Liver (tissue), 9 donors: ENCODE data around the gene COL1A2. TPM values are rescaled to one million over a fixed set of nuclear protein-coding genes. Genes with fewer than 3 reads are reported as not detected.

Experiments used
- DNase-seq: peaks from one replicate; pipeline ENCODE4 v3.0.0-alpha.2; 2017; ENCODE audit warnings: low spot score
- H3K27ac ChIP-seq, 2 donors: one replicate each; pipeline ENCODE4 v1.7.0; 2013; ENCODE audit warnings: inconsistent platforms in 2 of 2, low read length in 2 of 2, control low read depth in 1 of 2, low read depth in 1 of 2, mild to moderate bottlenecking in 1 of 2
- H3K27me3 ChIP-seq, 4 donors: one replicate each; pipeline versions ENCODE4 v1.6.1 to v1.7.0; 2013; ENCODE audit warnings: low read length in 3 of 4, inconsistent platforms in 1 of 4, mild to moderate bottlenecking in 1 of 4, moderate library complexity in 1 of 4; ENCODE audit not compliant: control insufficient read depth in 4 of 4, insufficient read depth in 4 of 4
- H3K36me3 ChIP-seq, 4 donors: one replicate each; pipeline versions ENCODE4 v1.6.1 to v1.7.0; 2013; ENCODE audit warnings: low read length in 3 of 4, mild to moderate bottlenecking in 3 of 4, low read depth in 1 of 4, moderate library complexity in 1 of 4; ENCODE audit not compliant: control insufficient read depth in 4 of 4, insufficient read depth in 3 of 4
- H3K4me1 ChIP-seq, 4 donors: one replicate each; pipeline versions ENCODE4 v1.6.1 to v1.7.0; 2013; ENCODE audit warnings: low read length in 3 of 4, mild to moderate bottlenecking in 3 of 4, moderate library complexity in 1 of 4; ENCODE audit not compliant: control insufficient read depth in 4 of 4, insufficient read depth in 4 of 4
- H3K4me3 ChIP-seq, 3 donors: one replicate each; pipeline versions ENCODE4 v1.6.1 to v1.7.0; 2013; ENCODE audit warnings: low read length in 3 of 3, control low read depth in 1 of 3, low read depth in 1 of 3, mild to moderate bottlenecking in 1 of 3
- H3K9ac ChIP-seq, 2 donors: one replicate each; pipeline ENCODE4 v1.7.0; 2013; ENCODE audit warnings: low read length in 2 of 2, mild to moderate bottlenecking in 2 of 2, moderate library complexity in 2 of 2, control low read depth in 1 of 2, low read depth in 1 of 2
- H3K9me3 ChIP-seq, 4 donors: one replicate each; pipeline versions ENCODE4 v1.6.1 to v1.7.0; 2013; ENCODE audit warnings: low read length in 3 of 4; ENCODE audit not compliant: control insufficient read depth in 4 of 4
- CTCF ChIP-seq: fragments of 150-350 bp; IDR thresholded peaks from 2 replicates; pipeline ENCODE4 v1.5.1; 2017; ENCODE audit warnings: improper control_type of control experiment, low read depth, low read length; ENCODE audit not compliant: missing input control
- EGR1 ChIP-seq, 2 donors: IDR thresholded peaks; 2 replicates each; pipeline ENCODE4 v1.6.1; 2016 to 2018; ENCODE audit warnings: antibody characterized with exemption in 2 of 2, low read depth in 2 of 2
- FOXA1 ChIP-seq: IDR thresholded peaks from 2 replicates; pipeline ENCODE4 v1.6.1; 2016; ENCODE audit warnings: antibody characterized with exemption
- FOXA2 ChIP-seq: IDR thresholded peaks from 2 replicates; pipeline ENCODE4 v1.6.1; 2016; ENCODE audit warnings: antibody characterized with exemption
- HNF4A ChIP-seq, 2 donors: conservative IDR thresholded peaks; 2 replicates each; pipeline ENCODE4 v1.6.1; 2016; ENCODE audit warnings: antibody characterized with exemption in 2 of 2, mild to moderate bottlenecking in 2 of 2
- HNF4G ChIP-seq: IDR thresholded peaks from 2 replicates; pipeline ENCODE4 v1.6.1; 2016; ENCODE audit warnings: antibody characterized with exemption
- JUND ChIP-seq, 2 donors: IDR thresholded peaks; 2 replicates each; pipeline ENCODE4 v1.6.1; 2016; ENCODE audit warnings: antibody characterized with exemption in 2 of 2
- RXRA ChIP-seq, 2 donors: IDR thresholded peaks; 2 replicates each; pipeline ENCODE4 v1.6.1; 2017 to 2018; ENCODE audit warnings: antibody characterized with exemption in 2 of 2, mild to moderate bottlenecking in 1 of 2
- SP1 ChIP-seq: IDR thresholded peaks from 2 replicates; pipeline ENCODE4 v1.6.1; 2018; ENCODE audit warnings: antibody characterized with exemption, mild to moderate bottlenecking
- TAF1 ChIP-seq: conservative IDR thresholded peaks from 2 replicates; pipeline ENCODE4 v1.6.1; 2016; ENCODE audit warnings: antibody characterized with exemption, mild to moderate bottlenecking
- YY1 ChIP-seq: IDR thresholded peaks from 2 replicates; pipeline ENCODE4 v1.6.1; 2016; ENCODE audit warnings: antibody characterized with exemption, mild to moderate bottlenecking
- WGBS: extraction: QIAGEN DNeasy Blood & Tissue Kit; methylation state at CpG from one replicate; pipeline ENCODE4 v1.1.7; 2013; 5-methylcytosine and 5-hydroxymethylcytosine counted together
- polyA plus RNA-seq, 2 donors: library from polyadenylated mRNA; stranded (reverse) in 1 of 2; unstranded in 1 of 2; fragments of 200-250 nt in 1 of 2; fragments of >200 nt in 1 of 2; fragmentation: Nextera tagmentation in 1 of 2; extraction: Ambion mirVana in 1 of 2; gene quantifications; one replicate each; pipeline versions ENCODE4 v1.2.1 to v1.2.3, GENCODE V29; 2013 to 2015
- total RNA-seq, 2 donors: library from RNA; depleted of rRNA; stranded (reverse); fragments of >200 nt; gene quantifications; one replicate each; pipeline ENCODE4 v1.2.3, GENCODE V29; 2014
- TF ChIP-seq, protein P1 (sequence below): IDR thresholded peaks from 2 replicates; pipeline ENCODE4 v1.6.1; 2016; ENCODE audit warnings: antibody characterized with exemption
- TF ChIP-seq, protein P2 (sequence below): IDR thresholded peaks from 2 replicates; pipeline ENCODE4 v1.6.1; 2016; ENCODE audit warnings: antibody characterized with exemption
- donor health status: healthy.
- donor health status: healthy.
- donor health status: healthy.
- donor health status: healthy.
- donor health status: healthy.

COL1A2 gene
- total and polyA plus RNA-seq, 4 donors, result 11.5 to 86.2 (median 42.0) TPM

GRCh38 chr7:94421681-94422080 lies 27.0 kb downstream of the COL1A2 start:
- 81% methylated on average over 3 of the region's 3 CpGs for WGBS
- no peak for TF ChIP-seq YY1
- no peak for TF ChIP-seq HNF4A (conservative IDR thresholded peaks at IDR 0.05)
- no peak for TF ChIP-seq CTCF
- no peak for TF ChIP-seq RXRA (IDR thresholded peaks at IDR 0.05)
- no peak for TF ChIP-seq FOXA1
- no peak for TF ChIP-seq SP1
- TF ChIP-seq FOXA2, result no peak
- TF ChIP-seq, protein P1, sequence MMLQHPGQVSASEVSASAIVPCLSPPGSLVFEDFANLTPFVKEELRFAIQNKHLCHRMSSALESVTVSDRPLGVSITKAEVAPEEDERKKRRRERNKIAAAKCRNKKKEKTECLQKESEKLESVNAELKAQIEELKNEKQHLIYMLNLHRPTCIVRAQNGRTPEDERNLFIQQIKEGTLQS, result no peak
- no peak for TF ChIP-seq EGR1 (IDR thresholded peaks at IDR 0.05; ENCODE audit: low read depth in 2 of 2)
- no peak for TF ChIP-seq HNF4G
- TF ChIP-seq TAF1, result no peak
- no peaks in the 10 kb centered on the region for H3K9me3 ChIP-seq
- H3K27me3 ChIP-seq, result no peaks in the 10 kb centered on the region
- H3K36me3 ChIP-seq, result no peaks in the 10 kb centered on the region
- no peaks in the 10 kb centered on the region for H3K4me1 ChIP-seq
- H3K9ac ChIP-seq, result no peak overlapping the region
- no peak overlapping the region for H3K27ac ChIP-seq
- no peak for DNase-seq
- no peak overlapping the region for H3K4me3 ChIP-seq

- TF ChIP-seq EGR1 (IDR thresholded peaks at IDR 0.05; ENCODE audit: low read depth in 2 of 2) (no peak), JUND (IDR thresholded peaks at IDR 0.05) (no peak), HNF4G (no peak), CTCF (no peak)
- TF ChIP-seq, protein P2, sequence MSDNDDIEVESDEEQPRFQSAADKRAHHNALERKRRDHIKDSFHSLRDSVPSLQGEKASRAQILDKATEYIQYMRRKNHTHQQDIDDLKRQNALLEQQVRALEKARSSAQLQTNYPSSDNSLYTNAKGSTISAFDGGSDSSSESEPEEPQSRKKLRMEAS, result no peak
- Histone ChIP-seq H3K27ac (no peak overlapping the region), H3K36me3 (no peaks in the 10 kb centered on the region), H3K9ac (no peak overlapping the region), H3K4me3 (no peak overlapping the region), H3K4me1 (no peaks in the 10 kb centered on the region), H3K9me3 (no peaks in the 10 kb centered on the region), H3K27me3 (no peaks in the 10 kb centered on the region)
- no peak for DNase-seq
- 51% methylated on average over 1 of the region's 1 CpG for WGBS
These were observed 27.4 kb downstream of the COL1A2 start for GRCh38 chr7:94422136-94422535.

- WGBS, result 89% methylated on average over 5 of the region's 5 CpGs
- no peaks in the 10 kb centered on the region for H3K36me3 ChIP-seq
- no peaks in the 10 kb centered on the region for H3K27me3 ChIP-seq
- no peaks in the 10 kb centered on the region for H3K9me3 ChIP-seq
- TF ChIP-seq JUND (IDR thresholded peaks at IDR 0.05) (no peak), FOXA1 (no peak), RXRA (IDR thresholded peaks at IDR 0.05) (no peak)
- TF ChIP-seq, protein P2, result no peak
- H3K27ac ChIP-seq, result no peak overlapping the region
- no peak for DNase-seq
- H3K9ac ChIP-seq, result no peak overlapping the region
- H3K4me1 ChIP-seq, result no peaks in the 10 kb centered on the region
- H3K4me3 ChIP-seq, result no peak overlapping the region
These were observed 28.2 kb downstream of the COL1A2 start for GRCh38 chr7:94422827-94423460.
